CD4-positive, alpha-beta T cell treated with Interleukin-12 subunit alpha and Interleukin-12 subunit beta, for 1 hour (primary cell): ENCODE data around the gene GALM.

Experiments
- DNase-seq: peaks from one replicate; pipeline ENCODE4 v3.0.0-alpha.2; 2020

The GALM gene

DNA sequence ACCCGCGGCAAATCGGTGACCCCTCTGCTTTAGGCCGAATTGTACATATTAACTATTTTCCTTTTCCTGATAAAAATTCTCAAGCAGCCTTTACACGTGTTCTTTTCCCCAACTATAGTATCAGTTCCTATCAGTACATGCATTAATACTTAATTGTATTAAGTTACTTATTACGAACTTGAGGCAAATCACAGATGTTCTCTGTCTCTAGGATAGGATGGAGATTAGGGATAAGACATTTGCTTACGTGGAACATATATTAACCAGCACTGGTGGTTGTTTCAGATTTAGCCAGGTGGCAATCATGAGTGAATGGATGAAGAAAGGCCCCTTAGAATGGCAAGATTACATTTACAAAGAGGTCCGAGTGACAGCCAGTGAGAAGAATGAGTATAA, 112.8 kb downstream of the GALM start:
- DNase-seq, result no peak

DNA sequence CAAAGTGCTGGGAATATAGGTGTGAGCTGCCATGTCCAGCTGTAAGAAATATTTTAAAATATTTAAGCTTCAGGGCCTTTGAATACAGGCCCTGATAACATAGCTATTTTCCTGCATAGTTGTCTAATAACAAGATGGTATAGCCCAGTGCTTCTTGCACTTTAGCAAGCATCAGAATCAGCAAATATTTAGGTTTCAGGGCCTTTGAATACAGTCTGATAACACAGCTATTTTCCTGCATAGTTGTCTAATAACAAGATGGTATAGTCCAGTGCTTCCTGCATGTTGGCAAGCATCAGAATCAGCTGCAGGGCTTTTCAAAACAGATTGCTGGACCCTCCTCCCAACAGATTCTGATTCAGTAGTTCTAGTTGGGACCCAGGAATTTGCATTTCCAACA, 117.7 kb downstream of the GALM start:
- DNase-seq, result no peak
